ENCODE measurements around the gene RCBTB2. TPM values are rescaled to one million over a fixed set of nuclear protein-coding genes. Genes with fewer than 3 reads are reported as not detected.

The RCBTB2 gene
- total and polyA plus RNA-seq, 9 of the 15 experiments (the other 6 are each of a cell fraction or from before 2014, with no cell fraction given) = 0.91 to 3.3 (median 1.5) TPM

- no TSS peak for BruUV-seq (replicated peaks)
- Histone ChIP-seq H4K20me1 (replicated peaks; ENCODE audit: control insufficient read depth, insufficient read depth, low read length) (no peaks in the 10 kb centered on the region), H3K79me2 (ENCODE audit: control insufficient read depth, insufficient read depth, low read length) (no peaks in the 10 kb centered on the region), H3K27ac (ENCODE audit: extremely low read depth, low read depth, low read length) (no peak overlapping the region), H2AFZ (ENCODE audit: low read depth, low read length) (no peak overlapping the region), H3K9me1 (ENCODE audit: control insufficient read depth, insufficient read depth, low read length) (no peaks in the 10 kb centered on the region), H3K4me1 (replicated peaks in 1 of 2; ENCODE audit: control insufficient read depth in 2 of 2, insufficient read depth in 2 of 2, low read length in 2 of 2) (peaks cover 0 to 6% of the 10 kb centered on the region in 2 experiments; a peak in 2 of 5 replicates), H3K9me3 (replicated peaks; ENCODE audit: control insufficient read depth, insufficient read depth, low read depth, low read length) (no peaks in the 10 kb centered on the region), H3K4me3 (no peak overlapping the region), H3K9ac (ENCODE audit: insufficient read depth in 1 of 2, low read depth in 2 of 2, low read length in 2 of 2) (no peak overlapping the region), H3K4me2 (ENCODE audit: insufficient read depth, low read length) (no peak overlapping the region), H3K36me3 (ENCODE audit: control insufficient read depth, insufficient read depth, low read length) (no peaks in the 10 kb centered on the region), H3K27me3 (ENCODE audit: control insufficient read depth in 2 of 2, insufficient read depth in 2 of 2, low read length in 2 of 2) (no peaks in the 10 kb centered on the region)
- ChIA-PET CTCF (ENCODE audit: low intra/inter-chr PET ratio) (no interaction called here), POLR2A (no interaction called here)
- DNase-seq (ENCODE audit: extremely low read depth in 1 of 4, low spot score in 3 of 4) (no peak), ATAC-seq (no peak), FAIRE-seq (no peak)
- intact Hi-C loops (cut with micrococcal nuclease) = no loop called here
- 49% methylated on average over 2 of the region's 2 CpGs for WGBS (ENCODE audit: insufficient coverage, low coverage, missing lambda C conversion rate)
- TF ChIP-seq L3MBTL2 (IDR thresholded peaks at IDR 0.05) (no peak), HLTF (IDR thresholded peaks at IDR 0.05) (no peak), XRCC4 (IDR thresholded peaks at IDR 0.05; ENCODE audit: extremely low read depth, insufficient read depth, insufficient read length) (no peak), GTF2A2 (tag; IDR thresholded peaks at IDR 0.05) (no peak), CBFA2T3 (IDR thresholded peaks at IDR 0.05) (no peak), SRSF7 (optimal IDR thresholded peaks at IDR 0.05; ENCODE audit: low read depth, low read length) (no peak), ZNF431 (CRISPR knock-in tag; IDR thresholded peaks at IDR 0.05) (no peak), SIN3B (IDR thresholded peaks at IDR 0.05; ENCODE audit: low read depth) (no peak), SPI1 (IDR thresholded peaks at IDR 0.05; ENCODE audit: borderline replicate concordance, low read depth, low read length) (no peak), NFE2L1 (tag; IDR thresholded peaks at IDR 0.05; ENCODE audit: borderline replicate concordance, low read depth) (no peak), MCM3 (IDR thresholded peaks at IDR 0.05) (no peak), THRB (CRISPR knock-in tag; conservative IDR thresholded peaks at IDR 0.05) (no peak), BCL6 (CRISPR knock-in tag; IDR thresholded peaks at IDR 0.05) (no peak), PBX2 (CRISPR knock-in tag; IDR thresholded peaks at IDR 0.05; ENCODE audit: low read depth) (no peak), PBX2 (tag; conservative IDR thresholded peaks at IDR 0.05; ENCODE audit: low read depth) (no peak), ZNF785 (CRISPR knock-in tag; IDR thresholded peaks at IDR 0.05) (no peak), ZNF124 (CRISPR knock-in tag; IDR thresholded peaks at IDR 0.05) (no peak)
- TF ChIP-seq, protein P1, sequence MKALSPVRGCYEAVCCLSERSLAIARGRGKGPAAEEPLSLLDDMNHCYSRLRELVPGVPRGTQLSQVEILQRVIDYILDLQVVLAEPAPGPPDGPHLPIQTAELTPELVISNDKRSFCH (CRISPR knock-in tag; IDR thresholded peaks at IDR 0.05) = no peak
- TF ChIP-seq, protein P1 (tag; IDR thresholded peaks at IDR 0.05) = no peak
- TF ChIP-seq, protein P2, sequence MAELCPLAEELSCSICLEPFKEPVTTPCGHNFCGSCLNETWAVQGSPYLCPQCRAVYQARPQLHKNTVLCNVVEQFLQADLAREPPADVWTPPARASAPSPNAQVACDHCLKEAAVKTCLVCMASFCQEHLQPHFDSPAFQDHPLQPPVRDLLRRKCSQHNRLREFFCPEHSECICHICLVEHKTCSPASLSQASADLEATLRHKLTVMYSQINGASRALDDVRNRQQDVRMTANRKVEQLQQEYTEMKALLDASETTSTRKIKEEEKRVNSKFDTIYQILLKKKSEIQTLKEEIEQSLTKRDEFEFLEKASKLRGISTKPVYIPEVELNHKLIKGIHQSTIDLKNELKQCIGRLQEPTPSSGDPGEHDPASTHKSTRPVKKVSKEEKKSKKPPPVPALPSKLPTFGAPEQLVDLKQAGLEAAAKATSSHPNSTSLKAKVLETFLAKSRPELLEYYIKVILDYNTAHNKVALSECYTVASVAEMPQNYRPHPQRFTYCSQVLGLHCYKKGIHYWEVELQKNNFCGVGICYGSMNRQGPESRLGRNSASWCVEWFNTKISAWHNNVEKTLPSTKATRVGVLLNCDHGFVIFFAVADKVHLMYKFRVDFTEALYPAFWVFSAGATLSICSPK (IDR thresholded peaks at IDR 0.05; ENCODE audit: borderline replicate concordance) = no peak
- in situ Hi-C loops (cut with MboI) = no loop called here
These were observed 39.0 kb downstream of the RCBTB2 start for GRCh38 chr13:48493851-48494250.
